Activated effector memory CD4-positive, alpha-beta T cell treated with anti-CD3 and anti-CD28 coated beads, Interleukin-2, amount 50 U/mL, for 16 hours (primary cell): ENCODE data around the gene PARVB.

Experiments
- DNase-seq: peaks from one replicate; pipeline ENCODE4 v3.0.0-alpha.2; 2020

The PARVB gene

GRCh38 chr22:44221710-44222475, 197.8 kb downstream of the PARVB start:
- DNase-seq: no peak
